ENCODE data around the gene RDH11.

Gene RDH11

GRCh38 chr14:67627519-67627918 is 68.0 kb downstream of the RDH11 start:
- TF ChIP-seq EZH2phosphoT487 (conservative IDR thresholded peaks at IDR 0.05; ENCODE audit: low read length), result no peak
- TF ChIP-seq CTCF (IDR thresholded peaks at IDR 0.05; ENCODE audit: insufficient read depth, low read length, poor library complexity, severe bottlenecking), result no peak
- no peaks in the 10 kb centered on the region for H3K9me3 ChIP-seq (ENCODE audit: insufficient read depth, low read length)
- H3K4me3 ChIP-seq (ENCODE audit: insufficient read depth, low read length, poor library complexity, severe bottlenecking), result no peak overlapping the region
- H3K79me2 ChIP-seq (ENCODE audit: insufficient read depth, low read length), result no peaks in the 10 kb centered on the region
- no peak overlapping the region for H3K4me2 ChIP-seq (ENCODE audit: low read depth, low read length, poor library complexity, severe bottlenecking)
- H2AFZ ChIP-seq (ENCODE audit: low read depth, low read length, severe bottlenecking), result no peak overlapping the region
- no peaks in the 10 kb centered on the region for H3K36me3 ChIP-seq (ENCODE audit: low read length)
- no peaks in the 10 kb centered on the region for H3K27me3 ChIP-seq (ENCODE audit: low read length)
- H3F3A ChIP-seq (ENCODE audit: insufficient read depth), result no peaks in the 10 kb centered on the region
- no peak overlapping the region for H3K27ac ChIP-seq (ENCODE audit: low read depth, low read length)
- H3K9ac ChIP-seq (ENCODE audit: low read length), result no peak overlapping the region
- H4K20me1 ChIP-seq (ENCODE audit: low read depth, low read length), result no peaks in the 10 kb centered on the region
- H3K9me2 ChIP-seq (replicated peaks; ENCODE audit: insufficient read depth, low read length), result no peaks in the 10 kb centered on the region
